Gastroesophageal sphincter (tissue), 4 donors: ENCODE data around the gene CCDC88C. TPM values are rescaled to one million over a fixed set of nuclear protein-coding genes. Genes with fewer than 3 reads are reported as not detected.

Source experiments
- ATAC-seq: fragments of 150-250 bp; one replicate; pipeline ENCODE4 v1.9.1; 2016; ENCODE audit warnings: mild to moderate bottlenecking, moderate library complexity
- H3K27ac ChIP-seq, 4 donors: fragments of 200-600 bp; sonication (generic) in 3 of 4; 1 replicate in 3 of 4; 2 replicates in 1 of 4; pipeline ENCODE4 v1.5.1; 2016 to 2019
- H3K27me3 ChIP-seq: fragments of 200-600 bp; sonication (generic); one replicate; pipeline ENCODE4 v1.5.1; 2019
- H3K36me3 ChIP-seq, 2 donors: fragments of 200-600 bp; sonication (generic); one replicate each; pipeline ENCODE4 v1.5.1; 2019; ENCODE audit warnings: control low read depth in 1 of 2
- H3K4me1 ChIP-seq, 3 donors: fragments of 200-600 bp; sonication (generic); 1 replicate in 2 of 3; 2 replicates in 1 of 3; pipeline ENCODE4 v1.5.1; 2016 to 2019; ENCODE audit warnings: control low read depth in 2 of 3
- H3K4me3 ChIP-seq, 2 donors: fragments of 200-600 bp; sonication (generic); one replicate each; pipeline ENCODE4 v1.5.1; 2019; ENCODE audit warnings: mild to moderate bottlenecking in 1 of 2, moderate library complexity in 1 of 2
- H3K9me3 ChIP-seq, 3 donors: fragments of 200-600 bp; sonication (generic); one replicate each; pipeline ENCODE4 v1.5.1; 2017 to 2019; ENCODE audit warnings: control low read depth in 2 of 3
- CTCF ChIP-seq, 4 experiments: fragments of 200-600 bp in 2 of 4; fragments of 450-650 bp in 2 of 4; sonication (generic) in 1 of 4; IDR thresholded peaks; one replicate each; pipeline ENCODE4 v1.5.1; 2017 to 2019; ENCODE audit warnings: antibody characterized with exemption in 4 of 4, mild to moderate bottlenecking in 2 of 4, moderate library complexity in 2 of 4
- EP300 ChIP-seq: sonication (generic); formaldehyde crosslinking; IDR thresholded peaks from one replicate; pipeline ENCODE4 v1.6.1; 2017; ENCODE audit warnings: antibody characterized with exemption, mild to moderate bottlenecking
- POLR2A ChIP-seq, 2 donors: fragments of 450-650 bp; IDR thresholded peaks; one replicate each; pipeline ENCODE4 v1.6.1; 2017; ENCODE audit warnings: antibody characterized with exemption in 2 of 2, mild to moderate bottlenecking in 2 of 2, moderate library complexity in 1 of 2
- POLR2AphosphoS5 ChIP-seq: sonication (generic); formaldehyde crosslinking; IDR thresholded peaks from one replicate; pipeline ENCODE4 v1.6.1; 2017; ENCODE audit warnings: antibody characterized with exemption
- WGBS, 2 donors: methylation state at CpG; one replicate each; pipeline ENCODE4 v1.1.5; 2018; ENCODE audit warnings: low coverage in 1 of 2; 5-methylcytosine and 5-hydroxymethylcytosine counted together
- total RNA-seq, 4 donors: library from RNA; depleted of rRNA; stranded (reverse); fragments of >200 nt; gene quantifications; one replicate each; pipeline ENCODE4 v1.1.0, GENCODE V29; 2016

Gene CCDC88C
- total RNA-seq, 4 donors from 2014 or later, result 2.0 to 10.1 (median 4.9) TPM

DNA sequence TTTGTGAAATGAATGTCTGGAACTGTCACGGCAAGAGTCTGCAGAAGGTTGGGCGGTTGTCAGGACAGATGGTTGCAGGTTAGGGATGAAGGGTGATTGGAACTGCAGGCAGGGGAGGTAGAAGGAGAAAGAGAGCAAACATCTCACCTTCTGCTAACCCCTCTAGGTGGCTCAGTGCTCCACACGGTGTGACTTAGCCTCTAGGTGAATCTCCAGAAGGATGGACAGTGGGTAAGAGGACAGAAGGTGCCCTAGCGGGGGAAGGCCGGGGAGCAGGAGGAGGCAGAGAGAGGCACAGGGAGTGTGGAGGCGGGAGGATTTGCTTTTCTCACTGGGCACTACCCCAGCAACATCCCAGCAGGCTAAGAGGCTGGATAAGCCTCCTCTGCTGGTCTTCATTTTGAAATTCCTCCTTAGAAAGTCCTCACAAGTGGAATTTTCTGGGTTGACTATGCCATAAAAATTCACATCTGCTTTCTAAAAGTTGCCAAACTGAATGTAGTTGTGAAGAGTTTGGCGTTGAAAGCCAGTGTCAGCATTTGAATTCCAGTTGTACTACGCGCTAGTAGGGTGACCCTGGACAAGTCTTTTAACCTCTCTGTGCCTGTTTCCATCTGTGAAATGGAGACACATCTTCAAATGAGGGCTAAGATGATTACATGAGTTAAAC is 162.5 kb downstream of the CCDC88C start:
- Histone ChIP-seq H3K36me3 (no peaks in the 10 kb centered on the region), H3K4me3 (no peak overlapping the region), H3K27ac (peak overlapping the region in 1 of 4 donors; percentile 83), H3K9me3 (no peaks in the 10 kb centered on the region), H3K27me3 (no peaks in the 10 kb centered on the region), H3K4me1 (peaks cover 0 to 47% (median 22%) of the 10 kb centered on the region in 3 donors)
- 56 to 94% methylated on average over 5 to 6 of the region's 9 CpGs for WGBS, 2 donors
- ATAC-seq, result no peak
- TF ChIP-seq POLR2AphosphoS5 (no peak), EP300 (no peak)

DNA sequence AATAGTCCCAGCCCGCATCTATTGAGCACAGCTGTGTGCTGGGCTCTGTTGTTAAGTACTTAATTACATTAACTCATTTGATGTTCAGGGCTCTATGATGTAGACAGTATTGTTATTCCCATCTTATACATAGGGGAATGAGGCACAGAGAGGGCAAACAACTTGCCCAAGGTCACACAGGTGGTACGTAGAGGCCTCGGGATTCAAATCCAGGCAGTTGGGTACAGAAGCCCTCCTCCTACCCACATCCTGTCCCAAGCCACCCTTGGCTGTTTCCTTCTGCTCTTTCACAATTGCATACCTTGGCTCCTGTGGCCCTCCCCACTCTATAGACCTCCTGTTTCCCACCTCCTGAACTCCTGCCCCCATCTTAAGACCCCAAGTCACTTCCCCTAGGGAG is 163.2 kb downstream of the CCDC88C start:
- Histone ChIP-seq H3K4me1 (peaks cover 0 to 52% (median 22%) of the 10 kb centered on the region in 3 donors), H3K27ac (peak overlapping the region in 2 of 4 donors; percentile 63 to 83), H3K36me3 (no peaks in the 10 kb centered on the region), H3K27me3 (no peaks in the 10 kb centered on the region), H3K4me3 (no peak overlapping the region), H3K9me3 (no peaks in the 10 kb centered on the region)
- no peak for ATAC-seq
- WGBS, 2 donors, result 61% methylated on average over 3 of the region's 3 CpGs; no CpG with 5 or more reads in 1 of the 2 donors
- TF ChIP-seq POLR2A (IDR thresholded peaks at IDR 0.05) (no peak), POLR2AphosphoS5 (no peak), CTCF (IDR thresholded peaks at IDR 0.05) (no peak), EP300 (no peak)

DNA sequence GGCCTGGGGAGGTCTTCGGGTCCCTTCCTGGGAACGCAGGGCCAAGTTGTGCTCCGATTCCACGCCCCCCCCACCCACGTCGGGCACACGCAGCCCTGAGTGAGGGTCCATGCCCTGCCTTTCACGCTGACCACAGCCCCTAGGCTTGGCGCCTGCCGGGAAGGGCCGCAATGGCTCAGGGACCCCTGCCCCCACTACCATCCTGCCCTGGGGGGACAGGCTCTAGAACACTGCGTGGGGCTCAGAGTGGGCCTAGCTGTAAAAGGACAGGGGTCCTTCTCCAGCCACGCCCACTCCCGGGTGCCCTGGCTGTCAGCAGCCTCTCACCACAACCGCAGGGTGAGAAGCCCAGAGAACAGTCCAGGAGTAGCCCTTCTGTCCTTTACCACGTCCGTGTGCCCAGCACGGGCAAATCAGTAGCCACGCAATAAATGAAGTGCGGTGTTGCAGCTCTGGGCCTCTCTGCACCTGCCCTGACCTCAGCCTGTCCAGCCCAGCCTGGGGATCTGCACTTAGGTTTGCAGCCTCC is 163.8 kb downstream of the CCDC88C start:
- H3K27ac ChIP-seq, result peak overlapping the region in 3 of 4 donors; percentile 63 to 83 (median 71)

DNA sequence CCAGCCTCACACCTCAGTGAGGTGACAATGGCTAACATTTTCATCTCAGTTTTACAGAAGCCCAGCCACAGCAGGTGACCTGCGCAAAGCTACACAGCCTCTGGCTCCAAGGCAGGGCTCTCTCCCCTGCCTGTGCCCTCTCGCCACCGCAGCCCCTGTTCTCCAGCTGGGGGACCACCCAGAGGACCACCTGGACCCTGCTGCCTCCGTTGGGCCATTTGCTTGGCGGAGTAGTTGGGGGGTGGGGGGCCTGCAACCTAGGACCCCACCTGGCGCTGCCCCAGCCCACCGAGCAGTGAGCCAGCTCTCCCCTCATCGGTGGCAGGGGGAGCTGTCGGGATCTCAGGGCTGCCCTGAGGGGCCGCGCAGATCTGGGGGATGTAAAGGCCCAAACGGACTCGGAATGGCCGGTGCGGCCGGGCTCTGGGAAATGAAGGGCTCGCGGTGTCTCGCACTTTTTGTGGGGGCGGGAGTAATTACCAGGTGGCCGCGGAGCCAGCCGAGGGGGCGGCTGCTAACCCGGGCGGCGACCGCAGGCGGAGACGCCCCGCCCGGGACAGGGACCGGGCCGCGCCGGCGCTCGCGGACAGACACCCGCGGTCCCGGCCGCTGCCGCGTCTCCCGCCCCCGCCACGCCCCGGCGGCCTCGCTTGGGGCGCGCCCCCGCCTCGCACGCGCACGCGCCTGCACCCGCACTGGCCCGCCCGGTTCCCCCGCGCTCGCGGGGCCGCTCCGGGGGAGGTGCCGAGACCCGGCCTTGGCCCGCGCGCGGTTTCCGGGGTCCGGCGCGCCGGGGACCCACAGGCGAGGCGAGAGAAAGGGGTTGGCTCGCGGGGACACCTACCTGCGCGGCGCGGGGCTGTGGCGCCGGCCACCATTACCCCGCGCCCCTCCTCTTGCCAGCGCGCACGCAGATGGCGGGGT is 164.5 kb downstream of the CCDC88C start:
- peak overlapping the region in 3 of 4 donors; percentile 63 to 83 (median 71) for H3K27ac ChIP-seq
- peak; percentile 57 for ATAC-seq
- H3K9me3 ChIP-seq, result no peaks in the 10 kb centered on the region
- H3K27me3 ChIP-seq, result no peaks in the 10 kb centered on the region
- no peaks in the 10 kb centered on the region for H3K36me3 ChIP-seq
- peak overlapping the region; percentile 49 to 67 for H3K4me3 ChIP-seq
- H3K4me1 ChIP-seq, result peaks cover 0 to 52% (median 22%) of the 10 kb centered on the region in 3 donors
- no CpG with 5 or more reads among the region's 95 CpGs for WGBS, 2 donors
- TF ChIP-seq POLR2A (IDR thresholded peaks at IDR 0.05) (peak in 1 of 2 donors; percentile 13), CTCF (IDR thresholded peaks at IDR 0.05) (no peak)

More for the DNA sequence above, 163.8 kb downstream of the CCDC88C start:
- Histone ChIP-seq H3K4me3 (peak overlapping the region; percentile 49 to 67), H3K36me3 (no peaks in the 10 kb centered on the region), H3K9me3 (no peaks in the 10 kb centered on the region), H3K4me1 (peaks cover 0 to 52% (median 22%) of the 10 kb centered on the region in 3 donors), H3K27me3 (no peaks in the 10 kb centered on the region)
- no CpG with 5 or more reads among the region's 20 CpGs for WGBS, 2 donors
- ATAC-seq, result no peak
- TF ChIP-seq POLR2A (IDR thresholded peaks at IDR 0.05), result no peak
- no peak for TF ChIP-seq CTCF (IDR thresholded peaks at IDR 0.05)
- no peak for TF ChIP-seq POLR2AphosphoS5
- TF ChIP-seq EP300, result no peak

DNA sequence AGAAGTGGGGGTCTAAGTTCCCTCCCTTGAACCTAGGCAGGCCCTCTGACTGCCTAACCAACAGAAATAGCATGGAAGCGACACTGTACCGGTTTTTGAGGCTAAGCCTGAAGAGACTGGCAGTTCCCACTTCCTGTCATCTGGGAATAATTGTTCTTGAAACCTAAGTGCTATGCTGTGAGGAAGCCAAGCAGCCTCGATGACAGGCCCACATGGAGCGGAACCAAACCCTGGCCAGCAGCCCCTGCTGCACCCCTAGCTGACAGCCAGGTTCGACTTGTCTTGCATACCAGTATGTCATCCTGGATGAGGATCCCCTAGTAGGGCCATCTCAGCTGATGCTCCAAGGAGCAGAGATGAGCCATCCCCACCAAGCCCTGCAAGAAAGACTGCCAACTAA is 166.7 kb downstream of the CCDC88C start:
- no peak overlapping the region for H3K4me3 ChIP-seq
- H3K27me3 ChIP-seq, result no peaks in the 10 kb centered on the region
- no peaks in the 10 kb centered on the region for H3K9me3 ChIP-seq
- no peaks in the 10 kb centered on the region for H3K36me3 ChIP-seq
- peaks cover 0 to 32% (median 7%) of the 10 kb centered on the region in 3 donors for H3K4me1 ChIP-seq
- peak overlapping the region in 1 of 4 donors; percentile 43 for H3K27ac ChIP-seq
- WGBS, 2 donors, result 32 to 78% methylated on average over 2 to 4 of the region's 5 CpGs
- no peak for TF ChIP-seq POLR2A (IDR thresholded peaks at IDR 0.05)
- ATAC-seq, result no peak
